H1 (cell line): Measurements from ENCODE around the gene OR51A4. TPM values are rescaled to one million over a fixed set of nuclear protein-coding genes. Genes with fewer than 3 reads are reported as not detected.

Experiments
- CTCF ChIA-PET: fragments of 300-600 bp; sonication (Branson Sonifier 250); formaldehyde crosslinking; loops from one replicate; lab custom pipeline; 2021; ENCODE audit not compliant: partially characterized antibody; lab: Charles Lee
- POLR2A ChIA-PET: fragments of 300-600 bp; sonication (Branson Sonifier 250); formaldehyde crosslinking; loops from one replicate; lab custom pipeline; 2021; ENCODE audit warnings: inconsistent platforms; ENCODE audit not compliant: partially characterized antibody; lab: Charles Lee
- DNase-seq, 2 experiments: peaks; one replicate each; pipeline versions ENCODE4 v3.0.0 to v3.0.0-alpha.2; 2010 to 2022; ENCODE audit warnings: low spot score in 2 of 2, low read depth in 1 of 2, mixed read lengths in 1 of 2
- FAIRE-seq: peaks from 2 replicates; lab custom pipeline; 2011; peaks lifted over from hg19 to GRCh38; lab: Jason Lieb, UNC
- H2AFZ ChIP-seq: 2 replicates; pipeline ENCODE4 v1.8.1; 2012; ENCODE audit warnings: low read length, inconsistent platforms
- H2AK5ac ChIP-seq: 2 replicates; pipeline ENCODE4 v1.6.1; 2013; ENCODE audit warnings: low read depth, low read length
- H2BK120ac ChIP-seq: replicated peaks from 2 replicates; pipeline ENCODE3; 2013; ENCODE audit warnings: low read depth, low read length, inconsistent platforms
- H2BK12ac ChIP-seq: 2 replicates; pipeline ENCODE4 v1.6.1; 2013; ENCODE audit warnings: low read depth, low read length
- H2BK15ac ChIP-seq: 2 replicates; pipeline ENCODE4 v1.6.1; 2013; ENCODE audit warnings: low read length
- H2BK20ac ChIP-seq: 2 replicates; pipeline ENCODE4 v1.6.1; 2013; ENCODE audit warnings: low read length
- H2BK5ac ChIP-seq: 2 replicates; pipeline ENCODE4 v1.6.1; 2013; ENCODE audit warnings: low read depth, low read length
- H3K14ac ChIP-seq: 2 replicates; pipeline ENCODE4 v1.6.1; 2013; ENCODE audit warnings: inconsistent platforms; ENCODE audit not compliant: insufficient read length
- H3K18ac ChIP-seq: 2 replicates; pipeline ENCODE4 v1.6.1; 2013; ENCODE audit warnings: low read length; ENCODE audit errors: extremely low read depth
- H3K23ac ChIP-seq: 2 replicates; pipeline ENCODE4 v1.6.1; 2013; ENCODE audit warnings: inconsistent platforms; ENCODE audit not compliant: insufficient read length
- H3K23me2 ChIP-seq: 2 replicates; pipeline ENCODE4 v1.6.1; 2013; ENCODE audit warnings: low read depth, low read length
- H3K27ac ChIP-seq: 2 replicates; pipeline ENCODE4 v1.6.1; 2011; ENCODE audit warnings: low read depth, low read length, inconsistent platforms
- H3K27me3 ChIP-seq, 4 experiments: replicated peaks in 1 of 4; 1 replicate in 1 of 4; 2 replicates in 3 of 4; pipeline versions ENCODE4 v1.6.1 to v1.8.1; 2011 to 2013; ENCODE audit warnings: low read length in 3 of 4, mild to moderate bottlenecking in 3 of 4, inconsistent platforms in 2 of 4, mixed read lengths in 2 of 4, moderate library complexity in 1 of 4; ENCODE audit not compliant: control insufficient read depth in 3 of 4, insufficient read depth in 3 of 4; ENCODE audit errors: extremely low read depth in 1 of 4
- H3K36me3 ChIP-seq, 4 experiments: 2 replicates each; pipeline versions ENCODE4 v1.6.1 to v1.8.1; 2011 to 2013; ENCODE audit warnings: mild to moderate bottlenecking in 4 of 4, low read length in 3 of 4, moderate library complexity in 2 of 4, control low read depth in 1 of 4, inconsistent platforms in 1 of 4; ENCODE audit not compliant: insufficient read depth in 4 of 4, control insufficient read depth in 2 of 4
- H3K4ac ChIP-seq: replicated peaks from 2 replicates; pipeline ENCODE3; 2013; ENCODE audit warnings: low read length, low read depth, mixed read lengths, inconsistent platforms; ENCODE audit not compliant: insufficient read length
- H3K4me1 ChIP-seq, 4 experiments: replicated peaks in 1 of 4; 1 replicate in 1 of 4; 2 replicates in 3 of 4; pipeline versions ENCODE4 v1.6.1 to v1.8.1; 2011 to 2013; ENCODE audit warnings: low read length in 3 of 4, inconsistent platforms in 2 of 4, mixed read lengths in 1 of 4; ENCODE audit not compliant: insufficient read depth in 4 of 4, control insufficient read depth in 3 of 4
- H3K4me2 ChIP-seq, 2 experiments: 2 replicates each; pipeline versions ENCODE4 v1.6.1 to v1.8.1; 2011 to 2013; ENCODE audit warnings: low read depth in 2 of 2, low read length in 2 of 2, control low read depth in 1 of 2, inconsistent platforms in 1 of 2, mild to moderate bottlenecking in 1 of 2; ENCODE audit not compliant: insufficient read depth in 1 of 2
- H3K4me3 ChIP-seq, 4 experiments: fragments of 200-600, 300-600 bp in 1 of 4; sonication (generic), shearing (Covaris generic), sonication (Bioruptor Twin) in 1 of 4; 2 replicates each; pipeline versions ENCODE4 v1.5.1 to v1.8.1; 2011 to 2016; ENCODE audit warnings: low read length in 4 of 4, low read depth in 3 of 4, control low read depth in 2 of 4, inconsistent platforms in 2 of 4, mild to moderate bottlenecking in 2 of 4, mixed read lengths in 1 of 4, moderate library complexity in 1 of 4; ENCODE audit not compliant: insufficient read depth in 2 of 4; ENCODE audit errors: extremely low read depth in 1 of 4
- H3K56ac ChIP-seq: replicated peaks from 2 replicates; pipeline ENCODE3; 2013; ENCODE audit warnings: low read depth, mild to moderate bottlenecking, mixed read lengths, low read length, inconsistent platforms; ENCODE audit not compliant: insufficient read length
- H3K79me1 ChIP-seq: 2 replicates; pipeline ENCODE4 v1.6.1; 2013; ENCODE audit warnings: low read depth, low read length, control low read depth
- H3K79me2 ChIP-seq, 2 experiments: 2 replicates each; pipeline versions ENCODE4 v1.6.1 to v1.8.1; 2012 to 2013; ENCODE audit warnings: low read length in 2 of 2, mild to moderate bottlenecking in 2 of 2, inconsistent platforms in 1 of 2; ENCODE audit not compliant: insufficient read depth in 2 of 2, control insufficient read depth in 1 of 2
- H3K9ac ChIP-seq, 4 experiments: replicated peaks in 1 of 4; 1 replicate in 1 of 4; 2 replicates in 3 of 4; pipeline versions ENCODE4 v1.6.1 to v1.8.1; 2011 to 2013; ENCODE audit warnings: low read depth in 3 of 4, low read length in 3 of 4, control low read depth in 2 of 4, mild to moderate bottlenecking in 2 of 4, moderate library complexity in 2 of 4, inconsistent platforms in 1 of 4; ENCODE audit errors: extremely low read depth in 1 of 4
- H3K9me3 ChIP-seq, 2 experiments: 2 replicates each; pipeline versions ENCODE4 v1.6.1 to v1.8.1; 2012 to 2013; ENCODE audit warnings: mild to moderate bottlenecking in 2 of 2, moderate library complexity in 2 of 2, control low read depth in 1 of 2, inconsistent platforms in 1 of 2, low read depth in 1 of 2, low read length in 1 of 2, mixed read lengths in 1 of 2; ENCODE audit not compliant: insufficient read depth in 2 of 2
- H4K20me1 ChIP-seq, 2 experiments: replicated peaks in 1 of 2; 2 replicates each; pipeline versions ENCODE3 to v1.8.1; 2011 to 2013; ENCODE audit warnings: inconsistent platforms in 2 of 2, low read length in 2 of 2, mild to moderate bottlenecking in 1 of 2; ENCODE audit not compliant: insufficient read depth in 2 of 2, control insufficient read depth in 1 of 2
- H4K5ac ChIP-seq: 2 replicates; pipeline ENCODE4 v1.6.1; 2013; ENCODE audit warnings: low read length, low read depth, mixed read lengths, inconsistent platforms; ENCODE audit not compliant: insufficient read length
- H4K8ac ChIP-seq: 2 replicates; pipeline ENCODE4 v1.8.0; 2013; ENCODE audit warnings: mild to moderate bottlenecking, moderate library complexity, low read length, inconsistent platforms; ENCODE audit not compliant: insufficient read depth; ENCODE audit errors: extremely low read depth
- H4K91ac ChIP-seq: replicated peaks from 2 replicates; pipeline ENCODE3; 2013; ENCODE audit warnings: low read length, mixed read lengths, inconsistent platforms; ENCODE audit not compliant: insufficient read length
- BRCA1 ChIP-seq: IDR thresholded peaks from 2 replicates; pipeline ENCODE4 v1.6.1; 2012; ENCODE audit warnings: low read depth, low read length, improper control_type of control experiment
- CTCF ChIP-seq, 3 experiments: IDR thresholded peaks; 1 replicate in 2 of 3; 2 replicates in 1 of 3; pipeline versions ENCODE4 v1.5.1 to v1.6.1; 2011; ENCODE audit warnings: low read length in 3 of 3, mild to moderate bottlenecking in 3 of 3, inconsistent platforms in 2 of 3, low read depth in 1 of 3, moderate library complexity in 1 of 3; ENCODE audit not compliant: insufficient read depth in 1 of 3; ENCODE audit errors: control extremely low read depth in 1 of 3
- GTF2F1 ChIP-seq: IDR thresholded peaks from 2 replicates; pipeline ENCODE4 v1.6.1; 2012; ENCODE audit warnings: low read depth, low read length, improper control_type of control experiment, borderline replicate concordance
- HDAC2 ChIP-seq, 2 experiments: fragments of 300-600 bp in 1 of 2; sonication (generic) in 1 of 2; IDR thresholded peaks; 2 replicates each; pipeline ENCODE4 v1.6.1; 2011 to 2012; ENCODE audit warnings: low read depth in 2 of 2, low read length in 2 of 2, mild to moderate bottlenecking in 2 of 2, moderate library complexity in 2 of 2, borderline replicate concordance in 1 of 2, inconsistent platforms in 1 of 2
- MAFK ChIP-seq: IDR thresholded peaks from 2 replicates; pipeline ENCODE4 v1.6.1; 2012; ENCODE audit warnings: low read depth, mild to moderate bottlenecking, improper control_type of control experiment, low read length
- NRF1 ChIP-seq: IDR thresholded peaks from 2 replicates; pipeline ENCODE4 v1.6.1; 2011; ENCODE audit warnings: mild to moderate bottlenecking, low read depth, low read length, improper control_type of control experiment
- RNF2 ChIP-seq: fragments of 200-900, 300-1000 bp; sonication (generic); IDR thresholded peaks from 2 replicates; pipeline ENCODE4 v1.7.1; 2016; ENCODE audit warnings: borderline replicate concordance, low read depth, mild to moderate bottlenecking, antibody characterized with exemption, low read length; ENCODE audit not compliant: poor library complexity, severe bottlenecking; ENCODE audit errors: missing control alignments
- SIRT6 ChIP-seq: IDR thresholded peaks from one replicate; pipeline ENCODE4 v1.7.1; 2012; ENCODE audit warnings: low read length, inconsistent platforms
- TBP ChIP-seq: IDR thresholded peaks from 2 replicates; pipeline ENCODE4 v1.6.1; 2011; ENCODE audit warnings: low read depth, low read length, improper control_type of control experiment
- ZNF274 ChIP-seq: IDR thresholded peaks from 2 replicates; pipeline ENCODE4 v1.7.0; 2012; ENCODE audit warnings: low read length, borderline replicate concordance; ENCODE audit errors: extremely low read depth
- WGBS, 2 experiments: shearing (Covaris generic) in 1 of 2; methylation state at CpG; one replicate each; pipeline versions ENCODE4 v1.1.6 to v1.1.7; 2013 to 2015; ENCODE audit warnings: low lambda C conversion rate in 2 of 2, mixed read lengths in 2 of 2, inconsistent platforms in 1 of 2, low coverage in 1 of 2, missing lambda C conversion rate in 1 of 2; ENCODE audit not compliant: insufficient replicate concordance in 2 of 2, insufficient coverage in 1 of 2, insufficient read length in 1 of 2; ENCODE audit errors: extremely low coverage in 1 of 2, missing lambda C conversion rate in 1 of 2; 5-methylcytosine and 5-hydroxymethylcytosine counted together
- polyA plus RNA-seq, 7 experiments: library from polyadenylated mRNA; depleted of rRNA in 3 of 7; stranded (reverse) in 5 of 7; unstranded in 2 of 7; fragments of >200 nt in 5 of 7; fragments of 200-250 nt in 2 of 7; gene quantifications; 1 replicate in 5 of 7; 2 replicates in 1 of 7; 4 replicates in 1 of 7; pipeline versions ENCODE4 v1.2.1 to v1.2.3, GENCODE V29; 2011 to 2013; ENCODE audit warnings: missing spikeins in 2 of 7, mixed read lengths in 2 of 7
- total RNA-seq: library from RNA; stranded (reverse); fragmentation: NEBNext Ultra II Directional; extraction: Animal tissue kit (Norgen Biotek cat#: 25700); gene quantifications from 2 replicates; pipeline ENCODE4 v1.2.1, GENCODE V29; 2021
- TF ChIP-seq, protein P1 (sequence below): IDR thresholded peaks from 2 replicates; pipeline ENCODE4 v1.6.1; 2012; ENCODE audit warnings: inconsistent platforms

Gene OR51A4
- total and polyA plus RNA-seq, 2 of the 8 experiments (the other 6 are each of a cell fraction or from before 2014, with no cell fraction given) = not detected

DNA sequence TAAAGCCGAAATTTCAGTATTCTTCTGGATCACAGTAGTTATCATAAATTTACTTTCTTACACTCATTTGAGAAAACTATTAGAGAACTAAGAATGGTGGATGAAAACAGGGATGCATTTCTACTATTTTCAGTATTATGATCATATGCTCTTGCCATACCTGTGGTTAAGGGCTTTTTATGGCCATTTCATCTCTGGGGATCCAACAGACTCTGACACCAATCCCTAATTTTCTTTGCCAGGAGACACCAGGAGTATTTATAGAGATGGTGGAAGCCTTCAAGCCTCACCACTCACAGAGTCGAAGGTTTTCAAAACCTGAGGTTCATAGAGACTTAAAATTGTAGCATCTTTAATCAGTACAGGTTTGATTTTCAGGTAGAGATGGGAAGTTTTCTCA is 47.1 kb upstream of the OR51A4 start, which contains the start of gene OR51L1:
TSS of gene OR51L1 (plus strand) at position 301 of the 400 bp plus-strand sequence. CDS start 4,132 bp downstream, outside the sequence.
- Histone ChIP-seq H4K20me1 (no peaks in the 10 kb centered on the region), H3K79me1 (no peaks in the 10 kb centered on the region), H3K27me3 (peaks cover 0 to 1% (median 0%) of the 10 kb centered on the region in 4 experiments; a peak in 1 of 7 replicates), H2BK120ac (no peak within 1 kb of the TSS), H2BK20ac (no peak within 1 kb of the TSS), H3K23me2 (no peaks in the 10 kb centered on the region), H3K4me2 (no peak within 1 kb of the TSS), H3K9me3 (no peaks in the 10 kb centered on the region), H3K4me3 (no peak within 1 kb of the TSS), H3K4me1 (no peaks in the 10 kb centered on the region; a peak in 1 of 7 replicates), H3K56ac (no peak within 1 kb of the TSS), H2BK12ac (no peak within 1 kb of the TSS), H2BK15ac (no peak within 1 kb of the TSS), H4K5ac (no peak within 1 kb of the TSS), H3K14ac (no peak within 1 kb of the TSS), H3K9ac (no peak within 1 kb of the TSS), H2AFZ (no peak within 1 kb of the TSS), H3K27ac (no peak within 1 kb of the TSS), H3K4ac (no peak within 1 kb of the TSS), H3K79me2 (no peaks in the 10 kb centered on the region), H2AK5ac (no peak within 1 kb of the TSS), H4K8ac (no peak within 1 kb of the TSS), H3K23ac (no peak within 1 kb of the TSS), H3K36me3 (no peaks in the 10 kb centered on the region), H4K91ac (no peak within 1 kb of the TSS), H2BK5ac (no peak within 1 kb of the TSS), H3K18ac (no peak within 1 kb of the TSS)
- DNase-seq (no peak), FAIRE-seq (no peak)
- CTCF ChIA-PET = no interaction called here
- POLR2A ChIA-PET = no interaction called here
- 94% methylated on average over 2 of the region's 2 CpGs; no CpG with 5 or more reads in 1 of the 2 experiments for WGBS, 2 experiments
- TF ChIP-seq ZNF274 (no peak), MAFK (no peak), BRCA1 (no peak), NRF1 (no peak), CTCF (IDR thresholded peaks at IDR 0.05; ENCODE audit: control extremely low read depth in 1 of 3, insufficient read depth in 1 of 3, low read depth in 1 of 3, low read length in 3 of 3) (no peak), GTF2F1 (no peak), RNF2 (no peak), TBP (no peak), HDAC2 (IDR thresholded peaks at IDR 0.05; ENCODE audit: borderline replicate concordance in 1 of 2, low read depth in 2 of 2, low read length in 2 of 2) (no peak), SIRT6 (no peak)
- TF ChIP-seq, protein P1, sequence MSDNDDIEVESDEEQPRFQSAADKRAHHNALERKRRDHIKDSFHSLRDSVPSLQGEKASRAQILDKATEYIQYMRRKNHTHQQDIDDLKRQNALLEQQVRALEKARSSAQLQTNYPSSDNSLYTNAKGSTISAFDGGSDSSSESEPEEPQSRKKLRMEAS = no peak
